Suprapubic skin (tissue), 4 donors: ENCODE data around the gene SORT1. TPM values are rescaled to one million over a fixed set of nuclear protein-coding genes. Genes with fewer than 3 reads are reported as not detected.

ENCODE experiments used
- DNase-seq, 2 donors: peaks; one replicate each; pipeline ENCODE4 v3.0.0-alpha.2; 2019; ENCODE audit warnings: low spot score in 2 of 2
- H3K27ac ChIP-seq: fragments of 200-600 bp; sonication (generic); one replicate; pipeline ENCODE4 v1.5.1; 2019
- H3K27me3 ChIP-seq: fragments of 200-600 bp; sonication (generic); one replicate; pipeline ENCODE4 v1.5.1; 2019
- H3K36me3 ChIP-seq: fragments of 200-600 bp; sonication (generic); one replicate; pipeline ENCODE4 v1.5.1; 2019
- H3K4me1 ChIP-seq: fragments of 200-600 bp; sonication (generic); one replicate; pipeline ENCODE4 v1.5.1; 2019
- H3K4me3 ChIP-seq: fragments of 200-600 bp; sonication (generic); one replicate; pipeline ENCODE4 v1.5.1; 2019; ENCODE audit warnings: mild to moderate bottlenecking
- H3K9me3 ChIP-seq: fragments of 200-600 bp; sonication (generic); one replicate; pipeline ENCODE4 v1.5.1; 2019
- POLR2A ChIP-seq, 2 donors: fragments of 450-650 bp; IDR thresholded peaks; one replicate each; pipeline ENCODE4 v1.6.1; 2017; ENCODE audit warnings: antibody characterized with exemption in 2 of 2, mild to moderate bottlenecking in 2 of 2, moderate library complexity in 2 of 2
- POLR2AphosphoS5 ChIP-seq, 3 donors: sonication (generic); formaldehyde crosslinking; IDR thresholded peaks; one replicate each; pipeline ENCODE4 v1.6.1; 2017; ENCODE audit warnings: antibody characterized with exemption in 3 of 3
- WGBS: methylation state at CpG from one replicate; pipeline ENCODE4 v1.1.5; 2018; 5-methylcytosine and 5-hydroxymethylcytosine counted together
- total RNA-seq, 4 donors: library from RNA; depleted of rRNA; stranded (reverse); fragments of >200 nt; gene quantifications; one replicate each; pipeline ENCODE4 v1.1.0, GENCODE V29; 2016
- TF ChIP-seq, protein P1 (sequence below), 2 donors: fragments of 200-600 bp in 1 of 2; fragments of 450-650 bp in 1 of 2; sonication (generic) in 1 of 2; IDR thresholded peaks; one replicate each; pipeline ENCODE4 v1.5.1; 2016 to 2019; ENCODE audit warnings: antibody characterized with exemption in 2 of 2, mild to moderate bottlenecking in 1 of 2, moderate library complexity in 1 of 2

Gene SORT1
- total RNA-seq, 4 donors from 2014 or later = 27.8 to 52.7 (median 34.5) TPM

DNA sequence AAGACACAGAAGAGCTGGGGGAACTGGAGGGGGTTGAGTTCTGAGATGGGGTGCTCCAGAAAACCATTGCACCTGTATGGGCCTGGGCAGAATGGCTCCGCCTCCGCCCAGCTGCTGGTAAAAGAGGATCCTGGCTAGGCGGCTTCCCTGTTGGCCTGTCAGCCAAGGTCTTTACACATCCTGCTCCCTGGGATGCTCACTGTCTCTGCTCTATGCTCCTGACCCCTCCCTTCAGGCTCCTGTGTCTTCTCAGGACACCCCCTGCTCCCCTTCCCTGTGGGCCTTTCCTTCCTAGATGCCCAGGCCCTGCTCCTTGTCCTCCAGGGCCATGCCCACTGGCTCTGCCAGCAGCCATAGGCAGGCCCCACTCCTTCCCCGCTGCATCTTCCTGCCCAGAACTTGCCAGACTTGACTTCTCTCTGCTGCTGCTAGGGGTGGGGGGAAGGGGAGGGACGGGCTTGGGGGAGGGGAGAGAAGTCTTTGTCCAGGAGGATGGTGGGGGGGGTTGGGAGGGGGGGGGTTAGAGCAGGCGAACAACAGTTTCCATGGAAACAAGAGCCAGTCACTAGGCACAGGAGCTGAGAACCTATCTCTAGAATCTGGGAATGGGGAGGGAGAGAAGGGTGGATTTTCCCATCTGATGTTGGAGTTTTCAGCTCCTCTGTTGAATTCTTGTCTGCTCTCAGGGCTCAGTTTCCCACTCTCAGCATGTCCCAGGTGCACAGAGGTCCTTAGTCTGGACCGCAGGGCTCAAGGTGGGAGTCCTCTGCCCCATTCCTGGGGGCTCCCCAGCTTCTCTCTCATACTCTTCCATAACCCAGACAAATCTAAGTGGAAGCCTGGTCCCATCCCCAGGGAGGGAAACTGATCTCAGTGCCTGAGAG lies 137.8 kb downstream of the SORT1 start:
- Histone ChIP-seq H3K36me3 (peaks cover 22% of the 10 kb centered on the region), H3K9me3 (no peaks in the 10 kb centered on the region), H3K4me1 (peaks cover 51% of the 10 kb centered on the region), H3K27ac (no peak overlapping the region), H3K4me3 (no peak overlapping the region), H3K27me3 (no peaks in the 10 kb centered on the region)
- WGBS = 73% methylated on average over 3 of the region's 7 CpGs
- TF ChIP-seq, protein P1, sequence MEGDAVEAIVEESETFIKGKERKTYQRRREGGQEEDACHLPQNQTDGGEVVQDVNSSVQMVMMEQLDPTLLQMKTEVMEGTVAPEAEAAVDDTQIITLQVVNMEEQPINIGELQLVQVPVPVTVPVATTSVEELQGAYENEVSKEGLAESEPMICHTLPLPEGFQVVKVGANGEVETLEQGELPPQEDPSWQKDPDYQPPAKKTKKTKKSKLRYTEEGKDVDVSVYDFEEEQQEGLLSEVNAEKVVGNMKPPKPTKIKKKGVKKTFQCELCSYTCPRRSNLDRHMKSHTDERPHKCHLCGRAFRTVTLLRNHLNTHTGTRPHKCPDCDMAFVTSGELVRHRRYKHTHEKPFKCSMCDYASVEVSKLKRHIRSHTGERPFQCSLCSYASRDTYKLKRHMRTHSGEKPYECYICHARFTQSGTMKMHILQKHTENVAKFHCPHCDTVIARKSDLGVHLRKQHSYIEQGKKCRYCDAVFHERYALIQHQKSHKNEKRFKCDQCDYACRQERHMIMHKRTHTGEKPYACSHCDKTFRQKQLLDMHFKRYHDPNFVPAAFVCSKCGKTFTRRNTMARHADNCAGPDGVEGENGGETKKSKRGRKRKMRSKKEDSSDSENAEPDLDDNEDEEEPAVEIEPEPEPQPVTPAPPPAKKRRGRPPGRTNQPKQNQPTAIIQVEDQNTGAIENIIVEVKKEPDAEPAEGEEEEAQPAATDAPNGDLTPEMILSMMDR (IDR thresholded peaks at IDR 0.05) = no peak
- TF ChIP-seq POLR2AphosphoS5 (IDR thresholded peaks at IDR 0.05) (no peak), POLR2A (IDR thresholded peaks at IDR 0.05) (no peak)
- DNase-seq = no peak

Other genes starting within 250 kb of the SORT1 start
- 100 to 1,000 TPM; 144 to 169 (median 160) TPM for gene SARS1, start 184.0 kb downstream of the SORT1 start, total RNA-seq
- gene CELSR2, start 148.4 kb downstream of the SORT1 start, total RNA-seq = 100 to 1,000 TPM; 106 to 145 (median 129) TPM
- gene PSRC1, start 114.8 kb downstream of the SORT1 start, total RNA-seq = 1 to 10 TPM; 1.9 to 6.8 (median 3.7) TPM
- gene MYBPHL, start 90.9 kb downstream of the SORT1 start, total RNA-seq = not detected
- gene PSMA5, start 28.5 kb upstream of the SORT1 start, total RNA-seq = 10 to 100 TPM; 26.2 to 36.2 (median 31.5) TPM
- 1 to 10 TPM in 1 of 4 donors, under 1 TPM in 2, not detected in 1; 0.23 to 2.1 (median 0.34) TPM for gene SYPL2, start 68.6 kb upstream of the SORT1 start, total RNA-seq
- gene ATXN7L2, start 86.0 kb upstream of the SORT1 start, total RNA-seq = 1 to 10 TPM; 5.1 to 8.4 (median 7.2) TPM
- 10 to 100 TPM; 12.3 to 27.4 (median 24.7) TPM for gene CYB561D1, start 96.2 kb upstream of the SORT1 start, total RNA-seq
- gene AMIGO1, start 111.8 kb upstream of the SORT1 start, total RNA-seq = 1 to 10 TPM; 2.1 to 8.5 (median 4.7) TPM
- 1 to 10 TPM in 1 of 4 donors, under 1 TPM in 1, not detected in 2; 0.19 to 1.4 TPM for gene GPR61, start 142.0 kb upstream of the SORT1 start, total RNA-seq
- 10 to 100 TPM in 2 of 4 donors, 1 to 10 TPM in 2; 6.7 to 11.1 (median 9.5) TPM for gene GNAI3, start 150.7 kb upstream of the SORT1 start, total RNA-seq
- gene GNAT2, start 221.7 kb upstream of the SORT1 start, total RNA-seq = not detected
- 10 to 100 TPM; 48.4 to 69.1 (median 58.1) TPM for gene AMPD2, start 221.9 kb upstream of the SORT1 start, total RNA-seq